ENCODE data around the gene RET. TPM values are rescaled to one million over a fixed set of nuclear protein-coding genes. Genes with fewer than 3 reads are reported as not detected.

Gene RET
- total RNA-seq, 1 donor from 2014 or later: 1.2 TPM

DNA sequence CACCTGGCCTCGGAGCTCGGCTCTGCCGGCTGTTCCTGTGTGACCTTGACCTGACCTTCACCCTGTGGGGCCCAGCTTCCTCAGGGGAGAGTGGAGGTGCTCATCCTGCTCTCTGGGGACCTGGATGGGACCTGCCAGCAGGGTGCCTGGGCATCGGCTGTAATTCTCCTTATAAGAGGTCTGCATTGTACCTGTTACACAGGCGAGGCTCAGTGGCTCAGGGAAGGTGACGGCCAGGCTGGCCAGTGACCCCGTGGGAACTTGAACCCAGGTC lies 29.0 kb downstream of the RET start:
- TF ChIP-seq, protein P1, sequence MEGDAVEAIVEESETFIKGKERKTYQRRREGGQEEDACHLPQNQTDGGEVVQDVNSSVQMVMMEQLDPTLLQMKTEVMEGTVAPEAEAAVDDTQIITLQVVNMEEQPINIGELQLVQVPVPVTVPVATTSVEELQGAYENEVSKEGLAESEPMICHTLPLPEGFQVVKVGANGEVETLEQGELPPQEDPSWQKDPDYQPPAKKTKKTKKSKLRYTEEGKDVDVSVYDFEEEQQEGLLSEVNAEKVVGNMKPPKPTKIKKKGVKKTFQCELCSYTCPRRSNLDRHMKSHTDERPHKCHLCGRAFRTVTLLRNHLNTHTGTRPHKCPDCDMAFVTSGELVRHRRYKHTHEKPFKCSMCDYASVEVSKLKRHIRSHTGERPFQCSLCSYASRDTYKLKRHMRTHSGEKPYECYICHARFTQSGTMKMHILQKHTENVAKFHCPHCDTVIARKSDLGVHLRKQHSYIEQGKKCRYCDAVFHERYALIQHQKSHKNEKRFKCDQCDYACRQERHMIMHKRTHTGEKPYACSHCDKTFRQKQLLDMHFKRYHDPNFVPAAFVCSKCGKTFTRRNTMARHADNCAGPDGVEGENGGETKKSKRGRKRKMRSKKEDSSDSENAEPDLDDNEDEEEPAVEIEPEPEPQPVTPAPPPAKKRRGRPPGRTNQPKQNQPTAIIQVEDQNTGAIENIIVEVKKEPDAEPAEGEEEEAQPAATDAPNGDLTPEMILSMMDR (conservative IDR thresholded peaks at IDR 0.05; ENCODE audit: low read depth, low read length): no peak
- DNase-seq (ENCODE audit: low read depth): no peak
- H3K4me3 ChIP-seq (ENCODE audit: low read depth, low read length): no peak overlapping the region

GRCh38 chr10:43106256-43107091 lies 29.6 kb downstream of the RET start:
- DNase-seq (ENCODE audit: low read depth): no peak
- TF ChIP-seq, protein P1 (conservative IDR thresholded peaks at IDR 0.05; ENCODE audit: low read depth, low read length): no peak
- no peak overlapping the region for H3K4me3 ChIP-seq (ENCODE audit: low read depth, low read length)

- H3K4me3 ChIP-seq (ENCODE audit: low read depth, low read length): no peak overlapping the region
- TF ChIP-seq, protein P1 (conservative IDR thresholded peaks at IDR 0.05; ENCODE audit: low read depth, low read length): no peak
- DNase-seq (ENCODE audit: low read depth): no peak
Observed at GRCh38 chr10:43108951-43109350, 32.1 kb downstream of the RET start.

- H3K4me3 ChIP-seq (ENCODE audit: low read depth, low read length): no peak overlapping the region
- TF ChIP-seq, protein P1 (conservative IDR thresholded peaks at IDR 0.05; ENCODE audit: low read depth, low read length): no peak
- DNase-seq (ENCODE audit: low read depth): no peak
Observed at GRCh38 chr10:43109671-43110249, 32.9 kb downstream of the RET start.

DNA sequence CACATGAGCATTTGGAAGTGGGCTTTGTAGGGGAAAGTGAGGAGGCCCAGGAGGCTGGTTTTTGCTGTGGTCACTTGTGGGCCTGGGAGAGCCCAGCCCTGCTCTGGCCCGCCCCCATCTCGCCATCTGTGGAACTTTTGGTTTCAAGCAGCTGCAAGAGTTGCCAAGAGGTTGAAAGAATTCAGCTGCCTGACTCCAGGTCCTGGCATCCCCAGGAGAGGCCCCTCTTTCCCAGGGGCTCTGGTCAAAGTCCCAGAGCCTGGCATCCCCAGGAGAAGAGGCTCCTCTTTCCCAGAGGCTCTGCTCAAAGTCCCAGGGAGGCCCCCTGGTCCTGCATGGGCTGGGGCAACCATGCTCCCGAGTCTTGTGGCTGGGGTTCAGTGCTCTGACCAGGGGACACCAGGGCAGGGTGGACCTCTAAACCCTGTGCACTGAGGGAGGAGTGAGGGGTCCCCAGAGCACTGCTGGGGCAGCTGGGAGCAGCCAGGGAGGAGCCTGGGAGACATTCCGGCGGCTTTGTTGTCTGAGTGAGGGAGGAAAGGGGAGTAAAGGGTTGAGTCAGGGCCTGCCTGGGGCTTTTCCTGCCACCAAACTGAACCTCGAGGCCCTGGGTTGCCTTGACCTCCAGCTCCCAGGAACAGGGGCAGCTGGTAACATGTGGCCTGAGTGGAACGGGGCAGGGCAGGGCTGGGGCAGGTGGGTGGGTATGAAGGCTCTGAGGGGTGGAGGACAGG lies 33.6 kb downstream of the RET start:
- no peak overlapping the region for H3K4me3 ChIP-seq (ENCODE audit: low read depth, low read length)
- DNase-seq (ENCODE audit: low read depth): no peak
- TF ChIP-seq, protein P1 (conservative IDR thresholded peaks at IDR 0.05; ENCODE audit: low read depth, low read length): no peak

- H3K4me3 ChIP-seq (ENCODE audit: low read depth, low read length): no peak overlapping the region
- TF ChIP-seq, protein P1 (conservative IDR thresholded peaks at IDR 0.05; ENCODE audit: low read depth, low read length): no peak
- no peak for DNase-seq (ENCODE audit: low read depth)
Observed at GRCh38 chr10:43111101-43111500, 34.2 kb downstream of the RET start.

Measured in epithelial cell of proximal tubule (primary cell).